Neutrophil (primary cell): Measurements from ENCODE around the gene LGI4.

Experiments used
- H3K27ac ChIP-seq: fragments of 200-600 bp; sonication (generic); 2 replicates; pipeline ENCODE4 v1.5.1; 2016; ENCODE audit warnings: mild to moderate bottlenecking, moderate library complexity
- H3K27me3 ChIP-seq: fragments of 200-600 bp; sonication (generic); 2 replicates; pipeline ENCODE4 v1.6.0; 2016; ENCODE audit warnings: mild to moderate bottlenecking
- H3K36me3 ChIP-seq: fragments of 200-600 bp; sonication (generic); 2 replicates; pipeline ENCODE4 v1.5.1; 2017
- H3K4me1 ChIP-seq, 2 experiments: fragments of 200-600 bp in 1 of 2; sonication (generic) in 1 of 2; 1 replicate in 1 of 2; 2 replicates in 1 of 2; pipeline versions ENCODE4 v1.5.1 to v1.6.1; 2013 to 2016; ENCODE audit warnings: low read depth in 1 of 2, low read length in 1 of 2, mild to moderate bottlenecking in 1 of 2, moderate library complexity in 1 of 2; ENCODE audit not compliant: control insufficient read depth in 1 of 2, insufficient read depth in 1 of 2
- H3K4me3 ChIP-seq, 2 experiments: fragments of 200-600 bp in 1 of 2; sonication (generic) in 1 of 2; 1 replicate in 1 of 2; 2 replicates in 1 of 2; pipeline ENCODE4 v1.5.1; 2013 to 2016; ENCODE audit warnings: low read depth in 1 of 2, low read length in 1 of 2, mild to moderate bottlenecking in 1 of 2, moderate library complexity in 1 of 2
- H3K9me3 ChIP-seq: fragments of 200-600 bp; sonication (generic); 2 replicates; pipeline ENCODE4 v1.5.1; 2016
- TF ChIP-seq, protein P1 (sequence below): fragments of 200-600 bp; sonication (generic); IDR thresholded peaks from 2 replicates; pipeline ENCODE4 v1.5.1; 2016; ENCODE audit warnings: antibody characterized with exemption

Gene LGI4

DNA sequence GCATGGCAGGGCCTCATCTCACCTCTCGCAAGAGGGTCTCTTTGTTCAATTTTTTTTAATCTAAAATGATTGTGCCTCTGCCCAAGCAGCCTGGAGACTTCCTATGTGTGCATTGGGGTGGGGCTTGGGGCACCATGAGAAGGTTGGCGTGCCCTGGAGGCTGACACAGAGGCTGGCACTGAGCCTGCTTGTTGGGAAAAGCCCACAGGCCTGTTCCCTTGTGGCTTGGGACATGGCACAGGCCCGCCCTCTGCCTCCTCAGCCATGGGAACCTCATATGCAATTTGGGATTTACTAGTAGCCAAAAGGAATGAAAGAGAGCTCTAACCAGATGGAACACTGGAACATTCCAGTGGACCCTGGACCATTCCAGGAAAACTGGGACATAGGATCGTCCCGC, 11.3 kb downstream of the LGI4 start:
- Histone ChIP-seq H3K27ac (no peak overlapping the region), H3K4me3 (no peak overlapping the region), H3K4me1 (peaks cover 8 to 9% of the 10 kb centered on the region in 2 experiments), H3K36me3 (no peaks in the 10 kb centered on the region), H3K9me3 (no peaks in the 10 kb centered on the region), H3K27me3 (peaks cover 14% of the 10 kb centered on the region)
- TF ChIP-seq, protein P1, sequence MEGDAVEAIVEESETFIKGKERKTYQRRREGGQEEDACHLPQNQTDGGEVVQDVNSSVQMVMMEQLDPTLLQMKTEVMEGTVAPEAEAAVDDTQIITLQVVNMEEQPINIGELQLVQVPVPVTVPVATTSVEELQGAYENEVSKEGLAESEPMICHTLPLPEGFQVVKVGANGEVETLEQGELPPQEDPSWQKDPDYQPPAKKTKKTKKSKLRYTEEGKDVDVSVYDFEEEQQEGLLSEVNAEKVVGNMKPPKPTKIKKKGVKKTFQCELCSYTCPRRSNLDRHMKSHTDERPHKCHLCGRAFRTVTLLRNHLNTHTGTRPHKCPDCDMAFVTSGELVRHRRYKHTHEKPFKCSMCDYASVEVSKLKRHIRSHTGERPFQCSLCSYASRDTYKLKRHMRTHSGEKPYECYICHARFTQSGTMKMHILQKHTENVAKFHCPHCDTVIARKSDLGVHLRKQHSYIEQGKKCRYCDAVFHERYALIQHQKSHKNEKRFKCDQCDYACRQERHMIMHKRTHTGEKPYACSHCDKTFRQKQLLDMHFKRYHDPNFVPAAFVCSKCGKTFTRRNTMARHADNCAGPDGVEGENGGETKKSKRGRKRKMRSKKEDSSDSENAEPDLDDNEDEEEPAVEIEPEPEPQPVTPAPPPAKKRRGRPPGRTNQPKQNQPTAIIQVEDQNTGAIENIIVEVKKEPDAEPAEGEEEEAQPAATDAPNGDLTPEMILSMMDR: no peak

GRCh38 chr19:35122687-35123551, 11.9 kb downstream of the LGI4 start:
- Histone ChIP-seq H3K27ac (no peak overlapping the region), H3K4me1 (peaks cover 8 to 9% of the 10 kb centered on the region in 2 experiments), H3K4me3 (no peak overlapping the region)

GRCh38 chr19:35120898-35121297, 14.0 kb downstream of the LGI4 start:
- H3K27ac ChIP-seq: no peak overlapping the region
- peaks cover 8 to 9% of the 10 kb centered on the region in 2 experiments for H3K4me1 ChIP-seq
- H3K4me3 ChIP-seq: no peak overlapping the region

More at GRCh38 chr19:35122687-35123551, 11.9 kb downstream of the LGI4 start:
- Histone ChIP-seq H3K27me3 (peaks cover 21% of the 10 kb centered on the region), H3K9me3 (no peaks in the 10 kb centered on the region), H3K36me3 (no peaks in the 10 kb centered on the region)
- TF ChIP-seq, protein P1: no peak

GRCh38 chr19:35120492-35120891, 14.4 kb downstream of the LGI4 start:
- TF ChIP-seq, protein P1: no peak
- H3K4me3 ChIP-seq: no peak overlapping the region
- no peak overlapping the region for H3K27ac ChIP-seq
- no peaks in the 10 kb centered on the region for H3K36me3 ChIP-seq
- peaks cover 43% of the 10 kb centered on the region for H3K27me3 ChIP-seq
- H3K4me1 ChIP-seq: peaks cover 8 to 9% of the 10 kb centered on the region in 2 experiments
- no peaks in the 10 kb centered on the region for H3K9me3 ChIP-seq

More at GRCh38 chr19:35120898-35121297, 14.0 kb downstream of the LGI4 start:
- H3K27me3 ChIP-seq: peaks cover 39% of the 10 kb centered on the region
- TF ChIP-seq, protein P1: no peak
- no peaks in the 10 kb centered on the region for H3K36me3 ChIP-seq
- H3K9me3 ChIP-seq: no peaks in the 10 kb centered on the region

GRCh38 chr19:35119578-35120155, 15.2 kb downstream of the LGI4 start:
- TF ChIP-seq, protein P1: no peak
- Histone ChIP-seq H3K36me3 (no peaks in the 10 kb centered on the region), H3K4me3 (no peak overlapping the region), H3K27ac (no peak overlapping the region), H3K4me1 (peaks cover 6 to 7% of the 10 kb centered on the region in 2 experiments), H3K27me3 (peaks cover 51% of the 10 kb centered on the region), H3K9me3 (no peaks in the 10 kb centered on the region)
